Middle frontal gyrus (tissue), 1 donor: ENCODE measurements around the gene CNPPD1.
A peak's percentile ranks its signal among the peaks of the same experiment; 100 is the strongest.

ENCODE experiments used
- DNase-seq: peaks from one replicate; pipeline ENCODE4 v3.0.0-alpha.2; 2015; ENCODE audit warnings: low spot score; ENCODE audit errors: extremely low spot score

Gene CNPPD1

GRCh38 chr2:219176818-219177551, at the start of gene CNPPD1:
TSS of gene CNPPD1 (minus strand) at chr2:219176925. CDS start at chr2:219176828, 97 bp downstream.
- peak; percentile 85 for DNase-seq

- no peak for DNase-seq
These were observed 48.6 kb upstream of the CNPPD1 start for GRCh38 chr2:219225350-219225749.

DNA sequence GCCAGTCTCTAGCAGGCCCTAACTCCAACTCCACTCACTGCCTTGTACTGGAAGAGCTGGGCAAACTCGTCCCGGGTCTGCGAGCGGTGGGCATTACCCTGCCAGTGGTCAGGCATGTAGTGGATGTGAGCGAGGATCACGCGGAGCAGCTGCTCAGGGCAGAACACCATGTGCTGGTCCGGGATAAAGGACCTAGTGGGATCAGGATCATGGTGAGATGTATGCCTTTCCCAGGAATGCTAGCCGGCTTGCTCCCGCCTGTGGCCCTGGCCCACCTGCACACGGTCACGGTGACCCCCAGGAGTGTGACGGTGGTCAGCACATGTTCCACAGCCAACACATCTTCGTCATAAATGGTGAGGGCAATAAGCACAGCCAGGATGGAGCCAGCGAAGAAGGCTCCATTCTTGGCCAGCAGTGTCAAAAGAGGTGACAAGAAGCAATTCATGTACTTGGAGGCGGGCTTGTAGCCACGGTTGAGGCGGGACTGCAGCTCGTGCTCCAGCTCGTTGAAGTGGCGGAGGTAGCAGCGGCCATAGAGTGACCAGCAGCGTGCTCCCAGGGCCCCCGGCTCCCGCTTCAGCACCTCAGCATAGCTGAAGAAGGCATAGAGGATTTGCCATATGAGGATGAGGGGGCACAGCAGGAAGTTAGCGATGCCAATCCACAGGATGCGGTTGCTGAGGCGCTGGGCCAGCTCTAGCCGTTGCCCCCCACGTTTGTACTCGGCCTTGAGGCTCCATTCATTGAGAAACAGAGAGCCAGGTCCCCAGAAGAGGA, 47.3 kb upstream of the CNPPD1 start:
- DNase-seq, result no peak

DNA sequence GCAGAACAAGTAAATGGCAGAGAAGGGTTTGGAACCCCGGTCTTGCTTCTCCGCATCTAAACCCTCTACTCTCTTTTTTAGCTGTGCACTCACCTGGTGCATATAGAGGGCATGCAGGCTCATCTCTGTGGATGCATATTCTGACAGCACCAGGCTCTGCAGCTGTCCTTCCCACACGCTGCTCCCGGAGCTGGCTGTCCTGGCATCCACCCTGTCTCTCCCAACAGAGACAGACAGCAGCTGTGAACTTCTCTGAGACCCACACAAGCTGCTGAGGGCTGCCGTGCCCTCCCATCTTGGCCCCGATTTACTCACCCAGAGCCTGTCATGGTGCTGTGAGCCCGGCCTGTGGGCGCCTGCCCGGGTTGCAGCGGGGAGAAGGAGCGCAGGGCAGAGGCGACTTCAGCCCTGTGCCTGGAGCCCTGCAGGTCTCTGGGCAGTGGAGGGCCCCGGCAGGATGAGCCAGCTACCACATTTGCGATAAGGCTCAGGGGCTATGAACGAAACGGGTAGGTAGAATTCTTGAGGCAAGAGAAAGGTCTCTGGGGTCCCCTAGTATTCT, 45.3 kb upstream of the CNPPD1 start:
- no peak for DNase-seq

GRCh38 chr2:219220652-219221402, 44.1 kb upstream of the CNPPD1 start:
- no peak for DNase-seq

DNA sequence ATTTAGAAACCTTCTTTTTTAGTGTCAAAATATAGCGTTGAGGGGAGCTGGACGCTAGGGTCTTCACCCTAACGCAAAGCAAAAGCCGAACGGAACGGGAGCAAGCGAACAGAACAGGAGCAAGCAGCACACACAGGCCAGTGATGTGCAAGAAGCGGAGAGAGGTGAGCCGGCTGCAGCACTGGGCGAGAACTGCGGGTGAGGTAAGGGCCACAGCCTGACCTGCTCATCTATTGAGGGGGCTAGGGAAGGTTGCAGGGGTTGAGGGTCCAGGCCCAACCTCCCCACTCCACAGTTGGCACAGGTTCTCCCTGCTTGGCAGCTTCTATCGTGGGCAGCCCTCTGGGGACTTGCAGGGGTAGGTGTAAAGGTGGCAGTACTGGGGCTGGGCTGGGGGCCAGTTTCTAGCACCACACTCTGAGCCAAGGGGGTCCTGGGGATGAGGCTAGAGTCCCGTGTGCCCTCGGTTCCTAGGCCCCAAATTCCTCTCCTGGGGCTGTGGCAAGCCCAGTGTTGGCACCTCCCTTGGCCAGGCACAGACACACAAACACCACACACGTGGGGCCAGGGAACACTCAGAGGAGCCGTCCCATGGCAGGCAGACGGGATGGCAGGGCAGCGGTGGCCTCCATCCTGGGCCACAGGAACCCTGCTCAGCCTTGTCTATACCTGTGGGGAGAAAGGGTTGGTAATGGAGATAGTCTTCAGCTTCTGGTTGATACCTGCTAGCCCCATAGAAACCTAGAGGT, 43.2 kb upstream of the CNPPD1 start:
- DNase-seq, result no peak

GRCh38 chr2:219218732-219219701, 42.3 kb upstream of the CNPPD1 start, which contains the start of gene ABCB6:
TSS of gene ABCB6 (minus strand) at chr2:219218958. CDS start at chr2:219218673, 285 bp downstream.
- DNase-seq, result peak; percentile 93

DNA sequence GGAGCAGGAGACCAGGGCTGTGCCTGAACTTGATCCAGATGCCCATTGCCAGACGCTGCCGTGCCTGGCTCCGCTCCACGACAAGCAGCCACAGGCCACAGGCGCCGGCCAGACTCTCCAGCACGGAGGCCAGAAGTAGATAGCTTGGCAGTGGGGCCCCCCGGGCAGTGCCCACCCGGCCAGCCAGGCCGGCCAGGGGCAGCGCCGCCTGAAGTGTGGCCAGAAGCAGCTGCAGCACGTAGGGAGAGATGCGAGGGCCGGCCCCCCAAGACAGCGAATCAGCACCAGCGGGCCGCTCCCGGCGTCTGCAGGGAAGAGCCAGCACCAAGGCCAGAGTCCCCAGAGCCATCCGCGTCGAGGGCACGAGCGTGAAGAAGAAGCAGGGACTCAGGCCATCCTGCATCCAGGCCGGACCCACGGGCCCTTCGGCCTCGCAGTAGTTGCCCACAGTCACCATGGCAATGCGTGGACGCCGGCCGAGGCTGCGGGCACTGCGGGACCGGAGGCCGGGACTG, 41.5 kb upstream of the CNPPD1 start:
- DNase-seq, result peak; percentile 15

- no peak for DNase-seq
These were observed 39.8 kb upstream of the CNPPD1 start for GRCh38 chr2:219216535-219216915.

DNA sequence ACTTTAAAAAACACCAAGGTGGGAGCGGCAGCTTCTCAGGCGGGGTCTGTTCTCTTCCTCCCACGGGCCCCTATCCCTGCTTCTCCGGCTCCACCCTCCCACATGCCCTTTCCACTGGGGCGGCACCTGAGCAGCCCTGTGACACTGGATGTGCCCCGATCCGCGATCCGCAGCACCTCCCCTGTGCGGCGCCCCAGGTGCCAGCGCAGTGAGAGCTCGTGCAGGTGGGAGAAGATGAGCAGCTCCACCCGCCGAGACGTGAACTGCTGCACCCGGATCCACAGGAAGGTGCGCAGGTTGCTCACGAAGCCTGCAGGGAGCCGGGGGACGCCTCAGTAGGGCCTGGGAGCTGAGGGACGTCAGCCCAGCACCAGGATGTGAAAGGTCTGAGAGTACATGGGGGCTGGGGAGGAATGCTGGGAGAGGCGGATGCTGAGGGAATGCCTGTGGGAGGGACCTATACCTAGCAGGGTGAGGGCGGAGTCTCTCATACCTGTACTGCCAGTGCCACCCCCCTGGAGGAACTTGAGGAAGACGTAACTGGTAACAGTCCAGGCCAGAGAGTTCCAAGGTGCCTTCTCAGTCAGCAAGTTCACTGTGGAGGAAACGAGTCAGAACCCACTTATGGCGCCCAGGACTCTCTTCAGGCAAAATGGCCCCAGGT, 39.3 kb upstream of the CNPPD1 start:
- DNase-seq, result no peak

GRCh38 chr2:219214786-219215185, 38.1 kb upstream of the CNPPD1 start:
- DNase-seq, result no peak

DNA sequence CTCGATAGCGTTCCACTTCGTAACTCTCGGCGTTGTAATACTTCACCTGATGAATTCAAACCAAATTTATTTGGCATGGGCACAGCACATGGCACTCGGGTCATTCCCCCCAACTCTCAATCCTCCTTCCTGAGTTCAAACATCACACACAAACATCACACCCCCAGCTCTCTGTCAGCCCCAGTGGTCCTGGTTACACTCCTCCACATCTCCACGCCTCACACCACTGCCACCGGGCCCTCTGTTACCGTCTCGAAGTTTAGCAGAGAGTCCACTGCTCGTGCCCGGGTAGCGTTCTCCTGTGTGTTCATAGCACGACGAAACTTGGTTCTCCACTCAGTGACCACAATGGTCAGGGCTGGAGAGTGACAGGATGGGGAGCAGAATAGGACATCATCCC, 37.4 kb upstream of the CNPPD1 start:
- no peak for DNase-seq

GRCh38 chr2:219213486-219214071, 36.9 kb upstream of the CNPPD1 start:
- no peak for DNase-seq

DNA sequence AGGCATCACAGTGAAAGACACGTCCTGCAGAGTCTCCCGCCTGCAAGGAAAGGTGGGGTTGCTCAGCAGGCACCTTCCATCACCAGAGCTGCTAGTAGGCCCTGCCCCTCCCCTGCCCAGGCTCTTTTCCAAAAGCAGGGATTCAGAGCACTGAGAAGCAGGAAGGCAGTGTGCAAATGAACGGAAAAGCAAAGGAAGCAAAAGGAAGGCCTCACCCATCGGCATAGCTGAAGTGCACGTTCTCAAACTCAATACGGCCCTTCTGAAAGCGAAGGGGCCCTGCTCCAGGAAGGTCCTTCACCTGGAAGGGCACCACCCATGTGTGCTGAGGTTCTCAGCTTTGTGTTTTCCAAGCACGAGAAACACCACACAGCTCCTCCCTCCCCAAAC, 36.3 kb upstream of the CNPPD1 start:
- no peak for DNase-seq

DNA sequence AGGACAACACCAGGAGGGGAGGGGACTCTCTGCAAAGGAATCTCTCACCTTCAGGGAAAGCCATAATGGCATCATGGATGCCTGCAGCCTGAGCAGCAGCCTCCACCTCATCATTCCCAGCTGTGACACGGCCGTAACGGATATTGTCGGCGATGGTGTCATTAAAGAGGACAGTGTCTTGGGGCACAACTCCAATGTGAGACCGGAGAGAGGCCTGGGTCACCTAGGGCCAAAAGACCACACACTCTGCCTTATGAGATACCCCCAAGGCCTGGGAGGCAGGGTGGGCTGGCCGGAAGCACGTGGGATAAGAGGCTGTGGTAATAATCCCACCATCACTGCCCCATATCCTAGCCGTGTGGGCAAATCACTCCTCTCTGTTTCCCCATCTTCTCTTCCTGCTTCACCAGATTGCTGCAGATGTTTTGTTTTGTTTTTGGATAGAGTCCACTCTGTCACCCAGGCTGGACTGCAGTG, 34.2 kb upstream of the CNPPD1 start:
- no peak for DNase-seq

- no peak for DNase-seq
These were observed 33.6 kb upstream of the CNPPD1 start for GRCh38 chr2:219210196-219210885.

- DNase-seq, result no peak
These were observed 32.8 kb upstream of the CNPPD1 start for GRCh38 chr2:219209236-219210195.
